Measurements from ENCODE around the gene BICDL1.

The BICDL1 gene

GRCh38 chr12:120106151-120106550, 117.1 kb downstream of the BICDL1 start:
- DNase-seq, result no peak

- no peak for DNase-seq
Measured at GRCh38 chr12:120109570-120110267, 120.7 kb downstream of the BICDL1 start.

- DNase-seq, result no peak
Measured at GRCh38 chr12:120110550-120111501, 121.8 kb downstream of the BICDL1 start.

- DNase-seq, result no peak
Measured at GRCh38 chr12:120115066-120115465, 126.0 kb downstream of the BICDL1 start.

- DNase-seq, result no peak
Measured at GRCh38 chr12:120115692-120116440, 126.8 kb downstream of the BICDL1 start.

DNA sequence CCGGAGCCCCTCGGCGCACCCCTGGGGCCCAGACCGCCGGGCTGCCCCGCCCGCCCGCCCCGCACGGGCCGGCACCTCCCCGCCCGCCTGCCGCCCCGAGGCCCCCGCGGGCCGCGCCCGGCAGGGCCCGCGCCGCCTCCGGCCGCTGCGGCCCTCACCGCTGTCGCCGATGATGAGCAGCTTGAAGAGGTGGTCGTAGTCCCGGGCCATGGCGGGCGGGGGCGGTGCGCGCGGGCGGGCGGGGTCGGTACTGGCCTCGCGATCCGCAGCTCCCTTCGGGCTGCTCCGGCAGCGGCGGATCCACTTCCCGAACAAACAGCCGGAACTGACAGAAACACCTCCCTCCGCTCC, 127.4 kb downstream of the BICDL1 start, which contains the start of gene RAB35:
RAB35 (minus strand) TSS at position 313 of the 351 bp plus-strand sequence; CDS start at position 210, 103 bp downstream.
- no peak for DNase-seq

- peak; percentile 31 for DNase-seq
Measured at GRCh38 chr12:120116792-120117651, 128.0 kb downstream of the BICDL1 start.

DNA sequence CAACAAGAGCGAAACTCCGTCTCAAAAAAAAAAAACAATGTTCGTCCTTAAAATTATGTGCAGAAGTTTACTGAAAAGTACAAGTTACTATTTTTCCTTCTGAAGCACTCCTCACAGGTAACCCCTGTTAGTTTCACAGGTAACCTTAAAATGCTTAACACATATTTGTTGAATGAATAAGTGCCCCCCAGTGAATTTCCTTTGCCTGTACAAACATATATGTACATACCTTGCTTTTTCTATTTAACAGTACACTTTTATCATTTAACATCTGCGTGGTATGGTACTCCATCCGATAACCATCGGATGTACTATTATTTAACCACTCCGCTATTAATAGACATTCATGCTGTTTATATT, 128.9 kb downstream of the BICDL1 start:
- no peak for DNase-seq

DNA sequence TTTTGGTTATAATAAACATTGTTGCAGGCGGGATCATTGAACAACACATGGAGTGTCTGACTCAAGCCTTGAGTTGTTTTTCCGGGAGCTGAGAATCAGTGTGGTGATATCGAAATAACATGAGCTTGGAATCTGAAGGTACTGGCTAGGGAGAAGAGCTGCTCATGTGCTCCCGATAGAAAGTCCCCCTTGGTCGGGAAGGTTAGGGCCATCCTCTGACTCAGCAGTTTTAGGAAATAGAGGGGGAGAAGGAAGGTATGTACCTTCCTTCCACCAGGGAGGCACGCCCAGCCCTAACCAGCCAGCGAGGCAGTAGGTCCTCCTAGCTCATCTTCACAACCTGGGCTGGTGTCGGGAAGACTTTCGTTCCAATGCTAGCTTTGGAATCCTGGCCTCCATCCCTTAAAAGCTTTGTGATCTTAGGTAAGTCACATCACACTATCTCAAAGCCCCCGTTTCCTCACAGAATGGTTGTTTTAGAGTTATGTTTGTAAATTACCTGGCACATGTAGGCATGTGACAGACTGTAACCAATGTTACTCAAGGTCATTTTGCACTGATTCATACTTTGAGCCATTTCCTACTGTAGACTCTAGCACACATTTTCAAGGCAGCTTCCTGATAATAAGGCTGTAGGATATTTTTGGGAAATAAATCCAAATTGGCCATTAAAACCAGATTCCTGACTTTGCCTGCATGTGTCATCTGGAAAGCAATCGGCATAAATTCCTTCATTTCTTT, 129.5 kb downstream of the BICDL1 start:
- DNase-seq, result no peak

DNA sequence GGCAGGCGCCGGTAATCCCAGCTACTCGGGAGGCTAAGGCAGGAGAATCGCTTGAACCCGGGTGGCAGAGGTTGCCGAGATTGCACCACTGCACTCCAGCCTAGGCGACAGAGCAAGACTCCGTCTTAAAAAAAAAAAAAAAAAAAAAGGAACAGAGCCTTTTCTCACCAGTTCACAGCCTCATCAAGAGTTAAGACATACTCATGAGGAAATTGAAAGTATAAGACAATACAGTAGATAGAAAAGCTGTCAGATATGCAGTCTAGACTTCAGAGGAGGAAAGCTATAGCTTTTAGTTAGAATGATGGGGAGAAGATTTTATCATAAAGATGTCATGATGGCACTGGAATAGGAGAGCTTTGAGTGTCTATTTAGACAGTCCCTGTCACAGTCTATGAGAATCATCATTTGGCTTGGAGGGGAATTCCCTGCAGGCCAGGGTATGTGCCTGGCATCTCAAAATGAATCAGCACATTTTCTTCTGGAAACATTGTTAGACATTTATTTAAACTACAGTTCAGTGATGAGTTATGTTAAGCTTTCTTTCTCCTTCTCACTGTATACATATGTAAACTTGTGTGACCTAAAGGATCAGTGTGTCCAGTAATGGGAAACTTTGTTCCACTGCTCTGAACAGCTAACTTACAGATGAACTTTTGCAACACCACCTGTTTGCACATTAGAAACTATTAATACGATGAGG, 130.4 kb downstream of the BICDL1 start:
- no peak for DNase-seq

DNA sequence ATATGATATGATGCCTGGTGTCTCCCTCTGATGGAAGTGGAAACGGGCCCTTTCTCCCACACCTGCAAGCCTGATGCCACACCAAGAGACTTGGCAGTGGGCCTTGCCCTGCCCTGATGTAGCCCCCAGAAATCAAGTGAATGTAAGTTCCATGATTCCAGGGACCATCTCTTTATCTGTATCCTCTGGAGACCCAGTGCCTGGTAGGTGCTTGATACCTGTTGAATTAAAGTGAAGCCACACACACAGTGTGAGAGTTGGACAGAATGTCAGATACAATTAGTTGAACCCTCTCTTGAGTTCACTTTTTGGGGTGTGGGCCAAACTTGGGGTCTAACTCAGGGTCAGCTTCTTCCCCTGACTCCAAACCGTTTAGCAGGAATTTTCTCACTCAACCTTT, 132.3 kb downstream of the BICDL1 start:
- no peak for DNase-seq

DNA sequence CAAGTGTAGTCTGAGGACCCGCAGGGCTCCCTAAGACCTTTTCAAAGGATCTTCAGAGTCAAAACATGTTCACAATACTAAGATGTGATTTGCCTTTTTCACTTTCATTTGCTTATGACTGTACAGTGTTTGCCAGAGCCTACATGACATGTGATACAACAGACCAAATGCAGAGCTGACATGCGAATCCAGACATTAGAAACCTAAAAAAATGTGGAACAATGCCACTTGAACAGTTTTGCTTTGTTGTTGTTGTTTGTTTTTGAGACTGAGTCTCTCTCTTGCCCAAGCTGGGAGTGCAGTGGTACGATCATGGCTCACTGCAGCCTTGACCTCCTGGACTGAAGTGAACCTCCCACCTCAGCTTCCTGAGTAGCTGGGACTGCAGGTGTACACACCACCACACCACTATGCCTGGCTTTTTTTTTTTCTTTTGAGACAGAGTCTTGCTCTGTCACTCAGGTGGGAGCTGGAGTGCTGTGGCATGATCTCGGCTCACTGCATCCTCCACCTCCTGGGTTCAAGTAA, 132.8 kb downstream of the BICDL1 start:
- DNase-seq, result no peak

GRCh38 chr12:120125029-120125428, 136.0 kb downstream of the BICDL1 start:
- no peak for DNase-seq

- no peak for DNase-seq
Measured at GRCh38 chr12:120125792-120126634, 137.0 kb downstream of the BICDL1 start.

GRCh38 chr12:120126635-120127005, 137.6 kb downstream of the BICDL1 start:
- no peak for DNase-seq

DNA sequence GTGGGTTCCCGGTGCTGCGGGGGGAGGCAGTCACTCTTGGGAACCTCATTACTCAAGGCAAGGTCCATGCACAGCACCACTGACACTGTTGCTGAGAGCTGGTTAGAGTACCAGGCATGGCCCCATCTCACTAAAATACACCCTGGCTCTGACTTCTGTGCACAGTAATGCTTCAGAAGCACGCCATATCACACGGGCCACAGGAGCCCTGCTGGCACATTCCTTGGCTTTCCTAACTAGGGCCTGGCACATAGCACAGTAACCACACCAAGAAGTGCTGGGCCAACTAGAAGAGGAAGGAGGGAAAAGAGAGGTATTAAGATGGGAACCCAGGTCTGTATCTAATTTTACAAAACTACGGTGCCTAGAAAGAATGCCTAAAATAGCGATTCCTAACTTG, 141.0 kb downstream of the BICDL1 start:
- no peak for DNase-seq

DNA sequence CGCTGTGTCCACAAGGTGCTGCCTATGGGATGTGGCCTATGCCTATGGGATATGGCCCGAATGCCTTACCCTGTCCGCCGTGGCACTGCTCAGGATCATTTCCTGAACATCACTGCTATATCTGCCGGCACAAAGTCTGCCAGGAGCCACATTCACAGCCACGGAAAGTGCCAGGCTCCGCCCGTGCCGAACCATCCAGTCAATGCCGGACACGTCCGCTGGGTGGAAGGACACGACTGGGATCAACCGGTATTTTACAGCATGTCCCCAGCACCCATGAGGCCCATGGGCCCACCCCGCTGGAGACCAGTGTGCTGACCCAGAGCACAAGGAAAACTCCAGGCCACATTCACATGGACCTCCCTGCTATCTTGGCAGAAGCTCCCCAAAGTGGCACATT, 142.1 kb downstream of the BICDL1 start:
- DNase-seq, result no peak

- peak; percentile 10 for DNase-seq
Measured at GRCh38 chr12:120132054-120132836, 143.2 kb downstream of the BICDL1 start.

DNA sequence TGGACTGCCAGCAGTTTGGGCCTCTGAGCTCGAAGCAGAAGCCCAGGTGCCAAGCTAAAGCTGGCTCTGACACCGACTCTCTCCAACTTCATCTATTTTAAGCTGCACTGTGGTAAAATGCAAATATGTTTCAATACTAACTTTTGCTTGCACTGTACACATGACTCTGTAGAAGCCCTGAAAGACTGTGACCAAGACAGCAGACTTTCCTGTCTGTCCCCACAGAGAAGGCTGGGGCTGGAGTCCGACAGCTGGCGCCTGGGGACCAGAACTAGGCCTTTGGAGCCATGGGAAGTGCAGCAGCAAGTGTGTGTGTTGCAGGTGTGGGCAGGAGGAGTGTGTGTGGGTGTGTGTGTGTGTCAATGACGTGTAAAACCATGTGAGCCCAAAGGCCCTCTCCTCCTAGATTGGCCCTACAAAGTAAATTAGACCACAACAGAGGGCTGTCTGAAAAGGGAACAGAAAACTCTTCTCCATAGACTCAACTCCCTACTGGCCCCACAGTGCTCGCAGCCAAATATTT, 143.9 kb downstream of the BICDL1 start:
- no peak for DNase-seq

All from NCI-H2081 treated with DMSO at 0.1 percent for 48 hours (cell line).